Measurements from ENCODE around the gene CYSTM1. TPM values are rescaled to one million over a fixed set of nuclear protein-coding genes. Genes with fewer than 3 reads are reported as not detected.

The CYSTM1 gene
- total RNA-seq, 1 experiment from 2014 or later, result 43.3 TPM

GRCh38 chr5:140258873-140259272 lies 83.9 kb downstream of the CYSTM1 start:
- H4K20me1 ChIP-seq (ENCODE audit: low read length), result no peaks in the 10 kb centered on the region
- peaks cover 56% of the 10 kb centered on the region for H3K79me2 ChIP-seq (ENCODE audit: low read length)
- POLR2A ChIA-PET (ENCODE audit: unreplicated experiment), result interaction anchor here (0.6 to 1.1 kb wide), 2 partner anchors 64 to 88 kb away, joined by 4 to 14 read pairs; no protein-coding TSS in a partner anchor
- peaks cover 36% of the 10 kb centered on the region for H3K4me1 ChIP-seq (ENCODE audit: insufficient read depth, low read length)
- no peak overlapping the region for H3K9ac ChIP-seq (ENCODE audit: low read length)
- TF ChIP-seq EZH2phosphoT487 (IDR thresholded peaks at IDR 0.05; ENCODE audit: borderline replicate concordance, low read length) (no peak), CTCF (conservative IDR thresholded peaks at IDR 0.05; ENCODE audit: low read depth, low read length) (no peak), EZH2 (IDR thresholded peaks at IDR 0.05; ENCODE audit: low read length, unreplicated experiment) (no peak)
- H3K9me3 ChIP-seq (ENCODE audit: low read length), result no peaks in the 10 kb centered on the region
- H3K27me3 ChIP-seq (ENCODE audit: low read length), result no peaks in the 10 kb centered on the region
- BruUV-seq (replicated peaks), result no TSS peak
- no peaks in the 10 kb centered on the region for H3F3A ChIP-seq (ENCODE audit: low read length, unreplicated experiment)
- H3K4me3 ChIP-seq (ENCODE audit: low read length), result no peak overlapping the region
- intact Hi-C loops (cut with micrococcal nuclease), result no loop called here
- no peak overlapping the region for H2AFZ ChIP-seq (ENCODE audit: low read length)
- no peak overlapping the region for H3K4me2 ChIP-seq (ENCODE audit: low read length)
- H3K9me2 ChIP-seq (replicated peaks; ENCODE audit: low read length), result no peaks in the 10 kb centered on the region
- ATAC-seq (no peak), DNase-seq (no peak)
- no peak overlapping the region for H3K27ac ChIP-seq (ENCODE audit: low read length)
- H3K36me3 ChIP-seq (ENCODE audit: low read depth, low read length), result peaks cover 18% of the 10 kb centered on the region
- CTCF ChIA-PET, result no interaction called here

GRCh38 chr5:140259500-140259899 lies 84.5 kb downstream of the CYSTM1 start:
- intact Hi-C loops (cut with micrococcal nuclease), result no loop called here
- Histone ChIP-seq H3K9me3 (ENCODE audit: low read length) (no peaks in the 10 kb centered on the region), H3F3A (ENCODE audit: low read length, unreplicated experiment) (no peaks in the 10 kb centered on the region), H3K4me2 (ENCODE audit: low read length) (no peak overlapping the region), H3K36me3 (ENCODE audit: low read depth, low read length) (peaks cover 18% of the 10 kb centered on the region), H3K9me2 (replicated peaks; ENCODE audit: low read length) (no peaks in the 10 kb centered on the region), H4K20me1 (ENCODE audit: low read length) (no peaks in the 10 kb centered on the region), H3K27ac (ENCODE audit: low read length) (no peak overlapping the region), H3K4me3 (ENCODE audit: low read length) (no peak overlapping the region), H3K79me2 (ENCODE audit: low read length) (peaks cover 56% of the 10 kb centered on the region), H3K4me1 (ENCODE audit: insufficient read depth, low read length) (peaks cover 30% of the 10 kb centered on the region), H3K27me3 (ENCODE audit: low read length) (no peaks in the 10 kb centered on the region), H2AFZ (ENCODE audit: low read length) (no peak overlapping the region), H3K9ac (ENCODE audit: low read length) (no peak overlapping the region)
- ChIA-PET CTCF (no interaction called here), POLR2A (ENCODE audit: unreplicated experiment) (no interaction called here)
- TF ChIP-seq CTCF (conservative IDR thresholded peaks at IDR 0.05; ENCODE audit: low read depth, low read length) (no peak), EZH2phosphoT487 (IDR thresholded peaks at IDR 0.05; ENCODE audit: borderline replicate concordance, low read length) (no peak)
- ATAC-seq (no peak), DNase-seq (peak; percentile 29)
- BruUV-seq (replicated peaks), result no TSS peak

GRCh38 chr5:140260089-140260656 lies 85.2 kb downstream of the CYSTM1 start:
- CTCF ChIA-PET, result interaction anchor here (2.0 to 2.6 kb wide), 2 partner anchors 16 to 85 kb away, joined by 31 to 40 read pairs; partner anchors contain the start of gene HBEGF
- H3K79me2 ChIP-seq (ENCODE audit: low read length), result peaks cover 56% of the 10 kb centered on the region

More at GRCh38 chr5:140260089-140260656, 85.2 kb downstream of the CYSTM1 start:
- Histone ChIP-seq H3K9ac (ENCODE audit: low read length) (no peak overlapping the region), H3K4me1 (ENCODE audit: insufficient read depth, low read length) (peaks cover 26% of the 10 kb centered on the region), H3K4me2 (ENCODE audit: low read length) (no peak overlapping the region), H3K36me3 (ENCODE audit: low read depth, low read length) (peaks cover 17% of the 10 kb centered on the region), H3F3A (ENCODE audit: low read length, unreplicated experiment) (no peaks in the 10 kb centered on the region), H3K9me3 (ENCODE audit: low read length) (no peaks in the 10 kb centered on the region), H4K20me1 (ENCODE audit: low read length) (no peaks in the 10 kb centered on the region), H3K27ac (ENCODE audit: low read length) (no peak overlapping the region), H2AFZ (ENCODE audit: low read length) (no peak overlapping the region), H3K27me3 (ENCODE audit: low read length) (no peaks in the 10 kb centered on the region), H3K9me2 (replicated peaks; ENCODE audit: low read length) (no peaks in the 10 kb centered on the region), H3K4me3 (ENCODE audit: low read length) (no peak overlapping the region)
- POLR2A ChIA-PET (ENCODE audit: unreplicated experiment), result interaction anchor here (2.2 kb wide), 1 partner anchor 86 kb away, joined by 21 read pairs; the partner anchor contains the start of gene HBEGF
- DNase-seq, result no peak
- intact Hi-C loops (cut with micrococcal nuclease), result loop anchor here (5.0 kb wide), 2 partner anchors 37 to 52 kb away; no protein-coding TSS in a partner anchor
- no TSS peak for BruUV-seq (replicated peaks)
- ATAC-seq, result no peak
- TF ChIP-seq EZH2 (IDR thresholded peaks at IDR 0.05; ENCODE audit: low read length, unreplicated experiment) (no peak), CTCF (conservative IDR thresholded peaks at IDR 0.05; ENCODE audit: low read depth, low read length) (no peak), EZH2phosphoT487 (IDR thresholded peaks at IDR 0.05; ENCODE audit: borderline replicate concordance, low read length) (no peak)
